ENCODE data around the gene TMED1. TPM values are rescaled to one million over a fixed set of nuclear protein-coding genes. Genes with fewer than 3 reads are reported as not detected.

Gene TMED1
- total RNA-seq, 1 donor, result 43.1 TPM

DNA sequence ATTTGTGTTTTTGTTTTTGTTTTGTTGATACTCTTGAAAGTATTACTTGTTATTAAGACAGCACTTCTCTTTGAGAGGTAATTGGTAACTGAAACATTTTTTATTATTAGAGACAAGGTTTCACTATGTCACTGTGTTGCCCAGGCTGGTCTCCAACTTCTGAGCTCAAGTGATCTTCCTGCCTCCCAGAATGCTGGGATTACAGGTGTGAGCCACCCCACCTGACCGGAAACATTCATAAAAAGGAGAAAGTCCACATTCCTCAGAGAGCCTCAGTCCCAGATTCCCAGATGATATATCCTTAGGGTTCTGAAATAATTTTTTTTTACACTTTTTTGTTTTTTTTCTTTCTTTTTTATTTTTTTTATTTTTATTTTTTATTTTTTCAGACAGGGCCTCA is 38.0 kb upstream of the TMED1 start:
- H4K20me1 ChIP-seq (ENCODE audit: insufficient read depth, low read length), result peaks cover 21% of the 10 kb centered on the region

DNA sequence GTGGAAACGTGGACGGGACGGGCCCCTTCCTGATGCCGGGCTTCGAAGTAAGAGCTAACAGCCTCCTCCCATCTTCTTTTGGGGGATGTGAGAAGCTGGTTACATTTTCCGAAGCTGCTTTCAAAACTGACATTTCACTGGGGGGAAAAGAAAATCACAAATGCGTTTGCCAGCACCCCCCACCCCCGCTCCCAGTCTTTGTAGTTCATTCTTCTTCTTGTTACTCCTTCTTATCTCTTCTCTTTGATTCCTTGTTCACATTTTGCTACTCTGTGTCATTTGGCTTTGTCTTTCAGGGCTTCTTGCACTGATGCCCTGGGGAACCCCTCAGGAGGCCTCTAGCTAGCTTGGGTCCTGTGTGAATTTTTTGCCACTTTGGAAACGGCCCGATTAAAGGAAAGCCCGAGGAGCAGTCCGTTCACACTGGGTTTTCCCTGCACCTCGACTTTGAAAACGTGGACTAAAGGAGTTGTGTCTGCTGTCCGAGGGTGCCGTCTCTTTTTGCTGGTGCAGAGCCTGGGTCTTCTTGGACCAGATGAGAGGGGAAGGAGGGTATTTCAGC is 36.6 kb upstream of the TMED1 start:
- Histone ChIP-seq H2AFZ (ENCODE audit: low read length) (peak overlapping the region; percentile 69), H3K9me3 (ENCODE audit: low read depth, low read length) (no peaks in the 10 kb centered on the region), H3K4me2 (ENCODE audit: insufficient read depth, low read length) (peak overlapping the region; percentile 96), H3K27ac (ENCODE audit: low read depth, low read length) (peak overlapping the region; percentile 61), H3K27me3 (ENCODE audit: insufficient read depth, low read length) (no peaks in the 10 kb centered on the region), H3K4me3 (ENCODE audit: insufficient read depth, low read length) (peak overlapping the region; percentile 89), H3K4me1 (ENCODE audit: insufficient read depth, low read length) (peaks cover 12% of the 10 kb centered on the region), H3K79me2 (ENCODE audit: insufficient read depth, low read length) (peaks cover 58% of the 10 kb centered on the region), H4K20me1 (ENCODE audit: insufficient read depth, low read length) (peaks cover 20% of the 10 kb centered on the region), H3K36me3 (ENCODE audit: insufficient read depth, low read length) (no peaks in the 10 kb centered on the region)
- TF ChIP-seq, protein P1, sequence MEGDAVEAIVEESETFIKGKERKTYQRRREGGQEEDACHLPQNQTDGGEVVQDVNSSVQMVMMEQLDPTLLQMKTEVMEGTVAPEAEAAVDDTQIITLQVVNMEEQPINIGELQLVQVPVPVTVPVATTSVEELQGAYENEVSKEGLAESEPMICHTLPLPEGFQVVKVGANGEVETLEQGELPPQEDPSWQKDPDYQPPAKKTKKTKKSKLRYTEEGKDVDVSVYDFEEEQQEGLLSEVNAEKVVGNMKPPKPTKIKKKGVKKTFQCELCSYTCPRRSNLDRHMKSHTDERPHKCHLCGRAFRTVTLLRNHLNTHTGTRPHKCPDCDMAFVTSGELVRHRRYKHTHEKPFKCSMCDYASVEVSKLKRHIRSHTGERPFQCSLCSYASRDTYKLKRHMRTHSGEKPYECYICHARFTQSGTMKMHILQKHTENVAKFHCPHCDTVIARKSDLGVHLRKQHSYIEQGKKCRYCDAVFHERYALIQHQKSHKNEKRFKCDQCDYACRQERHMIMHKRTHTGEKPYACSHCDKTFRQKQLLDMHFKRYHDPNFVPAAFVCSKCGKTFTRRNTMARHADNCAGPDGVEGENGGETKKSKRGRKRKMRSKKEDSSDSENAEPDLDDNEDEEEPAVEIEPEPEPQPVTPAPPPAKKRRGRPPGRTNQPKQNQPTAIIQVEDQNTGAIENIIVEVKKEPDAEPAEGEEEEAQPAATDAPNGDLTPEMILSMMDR (IDR thresholded peaks at IDR 0.05; ENCODE audit: extremely low read depth, low read depth, low read length), result no peak
- DNase-seq (ENCODE audit: insufficient read length, low spot score, missing footprints), result peak; percentile 65

More for the DNA sequence above, 38.0 kb upstream of the TMED1 start:
- no peak for DNase-seq (ENCODE audit: insufficient read length, low spot score, missing footprints)
- H3K4me2 ChIP-seq (ENCODE audit: insufficient read depth, low read length), result no peak overlapping the region
- H2AFZ ChIP-seq (ENCODE audit: low read length), result no peak overlapping the region
- H3K9me3 ChIP-seq (ENCODE audit: low read depth, low read length), result no peaks in the 10 kb centered on the region
- H3K4me1 ChIP-seq (ENCODE audit: insufficient read depth, low read length), result peaks cover 12% of the 10 kb centered on the region
- TF ChIP-seq, protein P1 (IDR thresholded peaks at IDR 0.05; ENCODE audit: extremely low read depth, low read depth, low read length), result no peak
- H3K27me3 ChIP-seq (ENCODE audit: insufficient read depth, low read length), result no peaks in the 10 kb centered on the region
- peaks cover 71% of the 10 kb centered on the region for H3K79me2 ChIP-seq (ENCODE audit: insufficient read depth, low read length)
- H3K27ac ChIP-seq (ENCODE audit: low read depth, low read length), result no peak overlapping the region
- H3K4me3 ChIP-seq (ENCODE audit: insufficient read depth, low read length), result no peak overlapping the region
- no peaks in the 10 kb centered on the region for H3K36me3 ChIP-seq (ENCODE audit: insufficient read depth, low read length)

DNA sequence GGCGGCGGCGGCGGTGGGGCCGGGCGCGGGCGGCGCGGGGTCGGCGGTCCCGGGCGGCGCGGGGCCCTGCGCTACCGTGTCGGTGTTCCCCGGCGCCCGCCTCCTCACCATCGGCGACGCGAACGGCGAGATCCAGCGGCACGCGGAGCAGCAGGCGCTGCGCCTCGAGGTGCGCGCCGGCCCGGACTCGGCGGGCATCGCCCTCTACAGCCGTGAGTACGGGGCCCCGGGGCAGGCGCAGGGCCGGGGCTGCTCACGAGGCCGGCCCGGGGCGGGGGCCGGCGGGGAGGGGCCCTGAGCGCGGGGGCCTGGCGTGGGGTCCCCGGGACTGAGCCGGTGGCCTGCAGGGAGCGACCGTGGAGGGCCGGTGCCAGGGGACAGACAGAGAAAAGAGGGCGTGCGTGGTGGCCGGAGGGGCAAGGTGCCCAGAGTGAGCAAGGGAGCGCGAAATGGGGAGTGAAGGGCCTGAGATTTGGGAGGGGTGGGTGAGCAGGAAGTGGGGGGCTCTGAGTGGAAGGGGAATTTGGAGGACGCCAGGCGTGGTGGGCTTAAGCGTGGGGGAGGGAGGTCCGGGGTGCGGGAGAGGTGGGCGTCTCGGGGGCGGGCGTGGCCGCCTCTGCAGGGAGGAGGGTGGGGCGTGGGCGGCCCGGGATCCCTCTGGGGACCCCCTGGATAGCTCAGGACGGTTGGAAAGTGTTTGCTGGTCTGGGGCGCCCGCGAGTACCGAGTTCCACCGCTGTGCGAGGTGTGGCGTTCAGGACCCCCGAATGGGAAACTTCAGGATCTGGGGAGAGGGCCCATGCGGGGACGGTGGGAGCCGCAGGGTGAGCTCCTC is 35.9 kb upstream of the TMED1 start:
- peak overlapping the region; percentile 69 for H2AFZ ChIP-seq (ENCODE audit: low read length)

More for the DNA sequence above, 35.9 kb upstream of the TMED1 start:
- Histone ChIP-seq H3K79me2 (ENCODE audit: insufficient read depth, low read length) (peaks cover 52% of the 10 kb centered on the region), H3K36me3 (ENCODE audit: insufficient read depth, low read length) (no peaks in the 10 kb centered on the region), H4K20me1 (ENCODE audit: insufficient read depth, low read length) (peaks cover 19% of the 10 kb centered on the region), H3K9me3 (ENCODE audit: low read depth, low read length) (no peaks in the 10 kb centered on the region), H3K4me3 (ENCODE audit: insufficient read depth, low read length) (peak overlapping the region; percentile 89), H3K4me2 (ENCODE audit: insufficient read depth, low read length) (peak overlapping the region; percentile 96), H3K27me3 (ENCODE audit: insufficient read depth, low read length) (no peaks in the 10 kb centered on the region), H3K4me1 (ENCODE audit: insufficient read depth, low read length) (peaks cover 12% of the 10 kb centered on the region), H3K27ac (ENCODE audit: low read depth, low read length) (peak overlapping the region; percentile 61)
- TF ChIP-seq, protein P1 (IDR thresholded peaks at IDR 0.05; ENCODE audit: extremely low read depth, low read depth, low read length), result no peak
- DNase-seq (ENCODE audit: insufficient read length, low spot score, missing footprints), result peak; percentile 94
